Measurements from ENCODE around the gene TCF7L2. TPM values are rescaled to one million over a fixed set of nuclear protein-coding genes. Genes with fewer than 3 reads are reported as not detected.
A peak's percentile ranks its signal among the peaks of the same experiment; 100 is the strongest.

The TCF7L2 gene
- total and polyA plus RNA-seq, 9 of the 15 experiments (the other 6 are each of a cell fraction or from before 2014, with no cell fraction given) = 0.32 to 2.8 (median 0.92) TPM

- Histone ChIP-seq H4K20me1 (replicated peaks; ENCODE audit: control insufficient read depth, insufficient read depth, low read length) (no peaks in the 10 kb centered on the region), H3K4me2 (ENCODE audit: insufficient read depth, low read length) (no peak overlapping the region), H2AFZ (ENCODE audit: low read depth, low read length) (no peak overlapping the region), H3K9me1 (ENCODE audit: control insufficient read depth, insufficient read depth, low read length) (no peaks in the 10 kb centered on the region), H3K79me2 (ENCODE audit: control insufficient read depth, insufficient read depth, low read length) (no peaks in the 10 kb centered on the region), H3K36me3 (ENCODE audit: control insufficient read depth, insufficient read depth, low read length) (no peaks in the 10 kb centered on the region), H3K27me3 (ENCODE audit: control insufficient read depth in 2 of 2, insufficient read depth in 2 of 2, low read length in 2 of 2) (no peaks in the 10 kb centered on the region; a peak in 1 of 5 replicates), H3K27ac (ENCODE audit: extremely low read depth, low read depth, low read length) (no peak overlapping the region), H3K4me1 (replicated peaks in 1 of 2; ENCODE audit: control insufficient read depth in 2 of 2, insufficient read depth in 2 of 2, low read length in 2 of 2) (peaks cover 0 to 5% of the 10 kb centered on the region in 2 experiments; a peak in 3 of 5 replicates), H3K9me3 (replicated peaks; ENCODE audit: control insufficient read depth, insufficient read depth, low read depth, low read length) (no peaks in the 10 kb centered on the region), H3K4me3 (no peak overlapping the region), H3K9ac (ENCODE audit: insufficient read depth in 1 of 2, low read depth in 2 of 2, low read length in 2 of 2) (no peak overlapping the region)
- DNase-seq (ENCODE audit: extremely low read depth in 1 of 4, low spot score in 3 of 4) (no peak), ATAC-seq (peak; percentile 43; the same call in 1 of the 3 replicates), FAIRE-seq (no peak)
- in situ Hi-C loops (cut with MboI) = no loop called here
- WGBS (ENCODE audit: insufficient coverage, low coverage, missing lambda C conversion rate) = 0% methylated on average over 1 of the region's 2 CpGs
- ChIA-PET CTCF (ENCODE audit: low intra/inter-chr PET ratio) (no interaction called here), POLR2A (no interaction called here)
- intact Hi-C loops (cut with micrococcal nuclease) = no loop called here
- no TSS peak for BruUV-seq (replicated peaks)
- peak; percentile 6 to 62 (median 27); a peak in 3 of 6 replicates for TF ChIP-seq CTCF (IDR thresholded peaks at IDR 0.05 in 2 of 3, conservative IDR thresholded peaks at IDR 0.05 in 1 of 3; ENCODE audit: insufficient read depth in 2 of 3, low read depth in 1 of 3, low read length in 3 of 3)
- TF ChIP-seq ASH1L (IDR thresholded peaks at IDR 0.05; ENCODE audit: borderline replicate concordance, low read depth, partially characterized antibody) = no peak
- TF ChIP-seq SRSF3 (IDR thresholded peaks at IDR 0.05; ENCODE audit: insufficient read depth, low read length) = no peak
- no peak for TF ChIP-seq SAFB2 (IDR thresholded peaks at IDR 0.05; ENCODE audit: borderline replicate concordance, low read depth, low read length, severe bottlenecking)
- no peak for TF ChIP-seq ZNF584 (CRISPR knock-in tag; IDR thresholded peaks at IDR 0.05; ENCODE audit: low read depth)
- TF ChIP-seq POLR2AphosphoS5 (IDR thresholded peaks at IDR 0.05; ENCODE audit: control insufficient read depth, insufficient read depth, low read depth, low read length) = no peak
- no peak for TF ChIP-seq PCBP1 (IDR thresholded peaks at IDR 0.05; ENCODE audit: low read depth, low read length, poor library complexity, severe bottlenecking)
- no peak for TF ChIP-seq TAL1 (IDR thresholded peaks at IDR 0.05)
- TF ChIP-seq FOXP1 (CRISPR knock-in tag; IDR thresholded peaks at IDR 0.05) = no peak
- no peak for TF ChIP-seq IRF9 (tag; IDR thresholded peaks at IDR 0.05)
- no peak for TF ChIP-seq MCM5 (IDR thresholded peaks at IDR 0.05; ENCODE audit: low read depth)
- no peak for TF ChIP-seq CCNT2 (IDR thresholded peaks at IDR 0.05; ENCODE audit: borderline replicate concordance, extremely low read depth, insufficient read length, low read depth, low read length)
- no peak for TF ChIP-seq PML (IDR thresholded peaks at IDR 0.05; ENCODE audit: low read length)
- no peak for TF ChIP-seq SIRT6 (IDR thresholded peaks at IDR 0.05; ENCODE audit: low read depth, low read length)
- TF ChIP-seq ZNF384 (IDR thresholded peaks at IDR 0.05; ENCODE audit: low read depth, low read length) = no peak
- TF ChIP-seq, protein P1, sequence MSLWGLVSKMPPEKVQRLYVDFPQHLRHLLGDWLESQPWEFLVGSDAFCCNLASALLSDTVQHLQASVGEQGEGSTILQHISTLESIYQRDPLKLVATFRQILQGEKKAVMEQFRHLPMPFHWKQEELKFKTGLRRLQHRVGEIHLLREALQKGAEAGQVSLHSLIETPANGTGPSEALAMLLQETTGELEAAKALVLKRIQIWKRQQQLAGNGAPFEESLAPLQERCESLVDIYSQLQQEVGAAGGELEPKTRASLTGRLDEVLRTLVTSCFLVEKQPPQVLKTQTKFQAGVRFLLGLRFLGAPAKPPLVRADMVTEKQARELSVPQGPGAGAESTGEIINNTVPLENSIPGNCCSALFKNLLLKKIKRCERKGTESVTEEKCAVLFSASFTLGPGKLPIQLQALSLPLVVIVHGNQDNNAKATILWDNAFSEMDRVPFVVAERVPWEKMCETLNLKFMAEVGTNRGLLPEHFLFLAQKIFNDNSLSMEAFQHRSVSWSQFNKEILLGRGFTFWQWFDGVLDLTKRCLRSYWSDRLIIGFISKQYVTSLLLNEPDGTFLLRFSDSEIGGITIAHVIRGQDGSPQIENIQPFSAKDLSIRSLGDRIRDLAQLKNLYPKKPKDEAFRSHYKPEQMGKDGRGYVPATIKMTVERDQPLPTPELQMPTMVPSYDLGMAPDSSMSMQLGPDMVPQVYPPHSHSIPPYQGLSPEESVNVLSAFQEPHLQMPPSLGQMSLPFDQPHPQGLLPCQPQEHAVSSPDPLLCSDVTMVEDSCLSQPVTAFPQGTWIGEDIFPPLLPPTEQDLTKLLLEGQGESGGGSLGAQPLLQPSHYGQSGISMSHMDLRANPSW (CRISPR knock-in tag; IDR thresholded peaks at IDR 0.05) = no peak
- peak in 1 of 2 experiments; percentile 51; a peak in 2 of 4 replicates for TF ChIP-seq RAD21 (CRISPR knock-in tag; conservative IDR thresholded peaks at IDR 0.05 in 1 of 2, IDR thresholded peaks at IDR 0.05 in 1 of 2)
Measured at GRCh38 chr10:113080925-113081229, 130.8 kb downstream of the TCF7L2 start.
